SJSA1 (cell line): Measurements from ENCODE around the gene MSH2. TPM values are rescaled to one million over a fixed set of nuclear protein-coding genes. Genes with fewer than 3 reads are reported as not detected.

ENCODE experiments used
- DNase-seq, 2 experiments: peaks; one replicate each; pipeline ENCODE4 v3.0.0-alpha.2; 2015 to 2020; ENCODE audit warnings: low spot score in 2 of 2, low read depth in 1 of 2
- H3K27ac ChIP-seq: fragments of 250-450 bp; sonication (Bioruptor Pico); 2 replicates; pipeline ENCODE4 v1.5.1; 2020; ENCODE audit warnings: mild to moderate bottlenecking, moderate library complexity
- H3K27me3 ChIP-seq: fragments of 250-450 bp; sonication (Bioruptor Pico); replicated peaks from 2 replicates; pipeline ENCODE4 v1.5.1; 2020; ENCODE audit warnings: mild to moderate bottlenecking, moderate library complexity
- H3K36me3 ChIP-seq: fragments of 250-450 bp; sonication (Bioruptor Pico); 2 replicates; pipeline ENCODE4 v1.5.1; 2020; ENCODE audit warnings: mild to moderate bottlenecking
- H3K4me1 ChIP-seq: fragments of 250-450 bp; sonication (Bioruptor Pico); replicated peaks from 2 replicates; pipeline ENCODE4 v1.6.1; 2021; ENCODE audit warnings: mild to moderate bottlenecking
- H3K4me3 ChIP-seq: fragments of 250-450 bp; sonication (Bioruptor Pico); 2 replicates; pipeline ENCODE4 v1.5.1; 2020; ENCODE audit warnings: mild to moderate bottlenecking
- H3K9me3 ChIP-seq: fragments of 250-450 bp; sonication (Bioruptor Pico); replicated peaks from 2 replicates; pipeline ENCODE4 v1.5.1; 2020; ENCODE audit warnings: mild to moderate bottlenecking
- total RNA-seq: library from RNA; depleted of rRNA; stranded (reverse); fragments of >200 nt; shearing (Covaris generic); gene quantifications from 2 replicates; pipeline ENCODE4 v1.2.3, GENCODE V29; 2014

MSH2 gene
- total RNA-seq, 1 experiment from 2014 or later, result 50.4 TPM

DNA sequence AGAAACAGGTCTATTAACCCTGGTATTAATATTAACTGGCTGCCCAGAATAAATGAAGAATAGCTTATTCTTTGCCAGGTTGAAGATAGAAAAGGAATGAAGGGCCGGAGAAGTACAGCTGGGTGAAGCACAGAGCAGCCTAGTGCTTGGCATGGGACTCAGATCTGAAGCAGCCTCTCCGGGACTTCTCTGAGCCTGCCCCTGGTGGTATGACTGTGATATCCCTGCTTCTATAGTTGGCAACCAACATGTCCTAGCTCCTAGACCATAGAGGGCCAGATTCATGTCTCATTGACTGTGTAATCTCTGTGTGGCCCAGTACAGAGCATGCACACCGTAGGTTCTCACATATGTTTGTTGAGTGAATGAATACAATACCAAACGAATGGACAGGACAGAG, 107.8 kb downstream of the MSH2 start:
- no peaks in the 10 kb centered on the region for H3K27me3 ChIP-seq
- H3K9me3 ChIP-seq, result no peaks in the 10 kb centered on the region
- peaks cover 11% of the 10 kb centered on the region for H3K4me1 ChIP-seq
- no peak for DNase-seq
- H3K4me3 ChIP-seq, result no peak overlapping the region
- H3K36me3 ChIP-seq, result no peaks in the 10 kb centered on the region
- H3K27ac ChIP-seq, result no peak overlapping the region

DNA sequence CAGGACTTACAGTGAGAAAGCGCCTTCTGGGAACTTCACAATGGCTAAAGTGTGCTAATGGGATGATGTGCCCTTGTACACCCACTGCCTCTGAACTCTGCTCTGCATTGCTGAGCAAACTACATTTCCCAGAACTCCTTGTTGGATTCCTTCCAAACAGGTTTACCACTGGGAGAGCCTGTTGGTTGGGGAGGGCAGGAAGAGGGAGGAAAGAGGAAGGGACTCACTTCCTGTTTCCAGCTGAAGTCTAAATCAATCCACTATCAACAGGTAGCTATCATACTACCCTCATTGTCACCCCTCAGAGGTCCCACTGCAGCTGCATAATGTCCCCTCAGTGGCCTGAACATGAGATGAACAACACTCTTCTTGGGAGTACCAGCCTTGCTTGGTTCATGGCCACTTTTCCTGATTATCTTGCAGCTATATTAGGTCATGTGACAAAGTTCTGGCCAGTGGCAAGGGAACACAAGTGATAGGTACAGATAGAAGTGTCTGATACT, 109.7 kb downstream of the MSH2 start:
- Histone ChIP-seq H3K9me3 (no peaks in the 10 kb centered on the region), H3K4me3 (no peak overlapping the region), H3K27me3 (no peaks in the 10 kb centered on the region), H3K27ac (no peak overlapping the region), H3K36me3 (no peaks in the 10 kb centered on the region), H3K4me1 (peaks cover 11% of the 10 kb centered on the region)
- DNase-seq, result peak in 1 of 2 experiments; percentile 31

DNA sequence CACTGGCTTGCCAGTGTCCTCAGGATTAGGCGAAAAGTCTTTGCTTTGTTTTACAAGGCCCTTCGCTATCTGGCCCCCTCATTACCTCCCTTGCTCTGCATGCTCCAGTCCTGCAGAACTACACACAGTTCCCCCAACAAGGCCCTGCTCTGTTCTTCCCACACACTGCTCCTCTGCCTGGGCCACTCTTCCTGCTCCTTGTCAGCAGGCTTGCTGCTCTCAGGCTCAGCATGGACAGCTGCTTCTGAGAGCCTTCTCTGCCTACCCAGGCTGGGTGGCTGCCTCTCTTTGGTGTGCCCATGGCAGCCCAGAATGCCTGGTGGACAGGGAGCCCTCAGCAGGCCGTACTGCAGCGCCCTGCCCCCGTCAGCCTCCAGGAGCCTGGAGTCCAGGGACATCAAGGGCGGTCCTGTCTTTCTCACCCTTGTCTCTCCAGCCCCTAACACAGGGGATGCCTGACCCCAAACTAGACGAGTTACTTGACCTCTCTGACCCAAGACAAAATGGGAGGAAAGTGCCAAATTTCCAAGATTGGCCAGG, 111.1 kb downstream of the MSH2 start:
- H3K9me3 ChIP-seq, result no peaks in the 10 kb centered on the region
- H3K27ac ChIP-seq, result no peak overlapping the region
- H3K36me3 ChIP-seq, result no peaks in the 10 kb centered on the region
- peaks cover 11% of the 10 kb centered on the region for H3K4me1 ChIP-seq
- no peak overlapping the region for H3K4me3 ChIP-seq
- no peaks in the 10 kb centered on the region for H3K27me3 ChIP-seq
- DNase-seq, result no peak

DNA sequence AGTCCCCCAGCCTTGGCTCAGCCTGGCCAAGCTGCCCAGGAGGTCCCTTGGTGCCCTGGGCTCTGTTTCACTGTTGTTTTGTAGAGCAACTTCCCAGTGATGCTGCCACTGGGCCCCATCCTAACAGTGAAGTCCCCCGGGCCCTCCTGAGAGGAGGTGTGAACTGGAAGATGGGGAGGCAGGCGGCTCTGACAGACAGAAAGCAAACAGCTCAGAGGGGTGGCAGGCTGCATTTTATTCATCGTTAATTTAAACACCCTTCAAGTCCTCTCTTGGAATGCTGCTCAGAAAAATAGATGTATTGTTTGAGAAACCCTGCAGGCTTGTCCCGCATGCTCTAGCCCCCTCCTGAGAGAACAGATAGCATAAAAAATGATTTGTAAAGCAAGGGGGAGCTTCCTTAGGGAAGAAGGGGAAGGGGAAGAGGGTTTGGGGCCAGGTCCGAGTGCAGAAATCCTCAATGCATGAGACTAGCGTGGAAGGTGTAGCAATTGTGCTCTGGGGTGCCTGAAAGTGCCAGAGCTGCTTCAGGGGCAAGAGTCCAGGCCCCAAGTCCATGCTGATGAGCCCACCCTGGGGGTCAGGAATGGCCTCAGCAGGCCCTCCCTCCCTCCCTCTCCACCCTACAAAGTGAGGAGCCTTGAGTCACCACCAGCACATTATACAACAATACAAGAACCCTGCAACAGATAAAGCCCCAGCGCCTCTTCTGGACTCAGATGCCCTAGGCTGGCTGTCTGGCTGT, 113.6 kb downstream of the MSH2 start:
- Histone ChIP-seq H3K27me3 (peaks cover 9% of the 10 kb centered on the region), H3K9me3 (no peaks in the 10 kb centered on the region), H3K4me3 (no peak overlapping the region), H3K36me3 (no peaks in the 10 kb centered on the region), H3K27ac (no peak overlapping the region), H3K4me1 (peaks cover 20% of the 10 kb centered on the region)
- no peak for DNase-seq

DNA sequence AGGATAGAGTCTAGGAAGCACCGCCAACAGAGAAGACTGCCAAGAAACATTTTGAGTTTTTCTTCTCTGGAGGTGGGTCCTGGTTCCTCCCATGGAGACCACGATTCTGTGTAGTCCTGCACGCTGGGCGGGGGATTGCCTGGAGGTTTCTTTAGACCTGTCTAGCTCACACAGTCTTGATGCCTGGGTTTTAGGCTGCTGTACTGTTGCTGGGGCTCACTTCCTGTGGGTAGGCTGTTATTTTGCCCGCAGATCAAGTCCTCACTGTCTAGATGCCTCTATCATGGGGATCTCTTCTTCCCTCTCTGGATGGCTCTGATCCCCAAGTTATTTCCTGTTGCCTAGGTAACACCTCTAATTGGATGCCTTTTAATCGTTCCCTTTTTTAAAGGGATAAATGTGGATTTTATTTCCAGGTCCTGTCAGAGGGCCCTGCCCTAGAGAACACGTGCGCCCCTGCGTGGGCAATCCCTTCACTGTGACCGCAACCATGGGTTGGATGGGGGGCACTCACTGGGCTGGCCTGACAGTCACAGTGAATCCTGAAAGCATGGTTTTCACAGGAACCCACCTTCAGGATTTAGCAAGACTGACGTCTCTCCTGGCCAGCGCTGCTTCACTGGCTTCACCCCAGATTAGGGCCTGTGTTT, 115.7 kb downstream of the MSH2 start:
- Histone ChIP-seq H3K9me3 (no peaks in the 10 kb centered on the region), H3K27ac (no peak overlapping the region), H3K4me3 (no peak overlapping the region), H3K27me3 (peaks cover 13% of the 10 kb centered on the region), H3K36me3 (no peaks in the 10 kb centered on the region), H3K4me1 (peaks cover 10% of the 10 kb centered on the region)
- no peak for DNase-seq

DNA sequence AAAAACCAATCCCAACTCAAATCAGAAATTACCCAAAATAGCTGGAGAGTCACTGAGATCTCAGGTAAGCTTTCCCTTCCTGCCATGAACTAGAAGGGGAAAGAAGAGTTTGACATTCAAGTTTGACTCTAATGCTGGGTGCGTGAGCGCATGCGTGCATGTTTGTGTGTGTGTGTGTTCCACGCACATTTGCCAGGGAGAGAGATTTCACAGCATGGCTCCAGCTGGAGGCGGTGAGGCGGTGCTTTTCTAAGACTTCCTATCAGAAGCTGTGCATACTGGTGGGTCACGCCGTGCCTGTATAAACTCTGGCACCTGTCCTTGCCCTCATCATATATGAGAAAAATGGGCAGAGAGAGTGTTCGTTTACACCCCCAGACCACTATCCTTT, 116.2 kb downstream of the MSH2 start:
- Histone ChIP-seq H3K4me1 (peaks cover 10% of the 10 kb centered on the region), H3K9me3 (no peaks in the 10 kb centered on the region), H3K4me3 (no peak overlapping the region), H3K27ac (no peak overlapping the region), H3K36me3 (no peaks in the 10 kb centered on the region), H3K27me3 (peaks cover 13% of the 10 kb centered on the region)
- no peak for DNase-seq

DNA sequence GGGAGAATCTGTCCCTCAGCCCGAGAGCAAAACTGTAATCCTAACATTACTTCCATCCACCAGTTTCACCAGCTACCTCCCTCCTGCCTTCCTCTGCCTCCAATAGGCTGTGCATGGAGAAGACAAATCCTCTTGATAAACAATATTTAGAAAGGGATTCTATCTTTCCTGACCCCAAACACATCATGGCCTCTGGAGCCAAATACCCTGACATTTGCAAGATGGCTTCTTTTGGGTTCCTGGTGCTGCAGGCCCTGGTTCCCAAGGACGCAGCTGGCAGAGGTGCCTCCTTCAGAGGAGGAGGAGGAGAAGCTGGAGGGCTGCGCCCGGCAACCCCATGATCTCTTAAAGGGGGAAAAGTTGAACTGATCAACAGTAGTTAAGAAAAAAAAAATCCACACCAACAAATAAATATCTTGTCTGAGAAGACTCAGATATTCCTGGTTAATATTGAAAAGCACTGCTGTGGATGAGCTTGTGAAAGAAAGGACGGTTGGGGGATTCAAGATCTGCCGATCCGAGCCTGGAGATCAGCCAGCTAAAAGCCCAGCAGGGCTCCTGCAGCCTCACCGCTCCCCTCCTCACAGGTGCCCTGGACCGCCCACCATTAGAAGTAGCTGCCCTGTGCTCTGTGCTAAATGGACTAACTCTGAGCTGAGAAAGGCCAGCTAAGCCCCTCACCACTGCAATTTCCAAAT, 116.8 kb downstream of the MSH2 start:
- DNase-seq, result no peak
- Histone ChIP-seq H3K36me3 (no peaks in the 10 kb centered on the region), H3K4me3 (no peak overlapping the region), H3K27ac (no peak overlapping the region), H3K27me3 (peaks cover 13% of the 10 kb centered on the region), H3K9me3 (no peaks in the 10 kb centered on the region), H3K4me1 (peaks cover 10% of the 10 kb centered on the region)

DNA sequence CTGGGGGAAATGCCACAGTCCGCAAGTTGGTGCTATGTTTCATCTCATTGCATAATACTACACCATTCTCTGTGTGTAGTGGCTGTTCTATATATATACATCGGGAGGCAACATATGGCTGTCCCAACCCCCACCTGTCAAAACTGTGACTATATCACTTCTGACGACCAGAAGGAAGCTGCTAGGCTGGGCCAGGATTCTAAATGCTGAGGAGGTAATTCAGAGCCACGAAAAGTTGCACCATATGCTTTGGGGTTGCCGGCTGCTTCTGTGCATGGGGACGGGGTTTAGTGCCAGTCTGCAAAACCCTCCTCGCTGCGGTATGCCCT, 117.3 kb downstream of the MSH2 start:
- Histone ChIP-seq H3K4me3 (no peak overlapping the region), H3K27ac (no peak overlapping the region), H3K4me1 (peaks cover 10% of the 10 kb centered on the region), H3K36me3 (no peaks in the 10 kb centered on the region), H3K27me3 (peaks cover 13% of the 10 kb centered on the region), H3K9me3 (no peaks in the 10 kb centered on the region)
- no peak for DNase-seq

DNA sequence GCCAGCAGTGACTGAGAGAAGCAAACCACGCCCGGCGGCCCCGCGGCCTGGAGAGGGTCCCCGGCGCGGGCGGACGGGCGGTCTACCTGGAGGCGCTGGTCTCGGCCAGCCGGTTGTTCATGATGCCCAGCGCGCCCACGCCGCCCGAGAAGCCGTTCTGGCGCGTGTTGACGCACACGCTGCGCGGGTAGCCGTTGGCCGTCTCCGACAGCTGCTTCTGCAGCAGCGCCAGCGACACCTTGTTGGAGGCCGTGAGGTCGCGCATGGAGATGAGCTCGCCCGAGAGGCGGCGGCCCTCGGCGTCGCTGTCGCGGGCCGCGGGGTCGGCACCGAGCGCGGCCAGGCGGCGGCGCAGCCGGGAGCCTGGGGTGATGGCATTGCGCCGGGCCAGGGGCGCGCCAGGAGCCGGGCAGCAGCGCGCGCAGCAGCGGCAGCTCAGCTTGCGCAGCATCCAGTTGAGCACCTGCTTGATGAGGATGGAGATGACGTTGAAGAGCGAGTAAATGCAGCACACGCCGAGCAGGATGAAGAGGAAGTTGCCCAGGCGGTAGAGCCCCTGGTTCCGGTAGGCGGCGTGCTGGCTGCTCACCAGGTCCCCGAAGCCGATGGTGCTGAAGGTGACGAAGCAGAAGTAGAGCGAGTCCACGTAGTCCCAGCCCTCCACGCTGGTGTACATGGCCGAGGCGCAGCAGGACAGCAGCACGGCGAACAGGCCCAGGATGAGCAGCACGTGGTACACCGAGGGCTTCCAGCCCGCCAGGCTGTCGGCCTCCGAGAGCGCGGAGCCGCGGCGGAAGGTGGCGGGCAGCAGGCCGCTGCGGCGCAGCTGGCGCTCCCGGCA, 118.1 kb downstream of the MSH2 start:
- Histone ChIP-seq H3K9me3 (no peaks in the 10 kb centered on the region), H3K4me1 (peaks cover 10% of the 10 kb centered on the region), H3K27ac (no peak overlapping the region), H3K4me3 (peak overlapping the region; percentile 37), H3K27me3 (peaks cover 13% of the 10 kb centered on the region), H3K36me3 (no peaks in the 10 kb centered on the region)
- DNase-seq, result peak; percentile 36 to 49

DNA sequence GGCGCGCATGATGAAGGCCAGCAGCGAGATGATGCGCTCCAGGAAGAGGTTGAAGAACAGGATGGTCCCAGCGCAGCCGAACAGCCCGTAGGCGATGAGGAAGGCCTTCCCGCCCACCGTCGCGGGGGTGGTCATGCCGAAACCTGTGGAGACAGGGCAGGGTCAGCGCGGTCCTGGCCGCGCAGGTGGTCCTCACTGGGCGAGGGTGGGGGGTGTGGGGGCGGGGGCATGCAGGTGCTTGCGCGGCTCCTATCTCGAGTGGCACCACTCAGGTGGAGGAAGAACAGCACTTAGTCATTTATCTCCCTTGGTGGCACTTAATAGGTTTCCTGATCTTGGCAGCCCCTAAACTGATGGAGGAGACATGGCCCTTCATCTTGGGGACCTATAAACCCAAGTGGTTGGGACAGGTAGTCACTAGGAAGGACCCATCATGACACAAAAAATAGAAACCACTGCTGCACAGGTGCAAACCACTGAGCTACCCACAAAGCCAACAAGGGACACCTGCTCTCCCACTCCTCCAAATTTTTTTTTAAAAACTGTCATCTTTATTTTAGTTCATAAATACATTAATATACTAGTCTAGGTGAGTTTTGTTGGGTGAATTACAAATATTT, 118.8 kb downstream of the MSH2 start:
- Histone ChIP-seq H3K4me1 (peaks cover 10% of the 10 kb centered on the region), H3K36me3 (no peaks in the 10 kb centered on the region), H3K27me3 (peaks cover 13% of the 10 kb centered on the region), H3K9me3 (no peaks in the 10 kb centered on the region), H3K27ac (no peak overlapping the region), H3K4me3 (peak overlapping the region; percentile 37; the same call in 1 of the 2 replicates)
- no peak for DNase-seq

DNA sequence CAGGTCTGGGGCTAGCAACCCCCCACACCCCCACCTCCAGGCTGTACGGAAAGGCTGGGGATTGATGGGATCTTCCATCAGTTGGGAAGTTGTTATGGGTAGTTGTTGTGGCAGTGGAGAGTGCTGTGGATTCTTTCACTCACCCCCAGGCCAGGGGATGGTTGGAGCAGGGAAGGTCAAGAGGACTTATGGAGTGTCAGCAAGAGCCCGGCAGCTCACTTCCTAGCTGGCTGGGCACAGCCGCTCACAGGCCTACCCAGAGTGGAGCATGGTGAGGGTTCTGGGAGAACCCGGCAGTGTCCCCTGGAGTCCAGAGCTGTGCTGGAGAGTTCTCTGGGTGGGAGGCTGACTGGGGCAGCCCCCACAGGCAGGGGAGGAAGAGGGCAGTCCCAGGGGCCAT, 122.2 kb downstream of the MSH2 start:
- Histone ChIP-seq H3K4me3 (no peak overlapping the region), H3K27ac (no peak overlapping the region), H3K27me3 (peaks cover 13% of the 10 kb centered on the region), H3K9me3 (no peaks in the 10 kb centered on the region), H3K4me1 (peaks cover 10% of the 10 kb centered on the region), H3K36me3 (no peaks in the 10 kb centered on the region)
- no peak for DNase-seq

DNA sequence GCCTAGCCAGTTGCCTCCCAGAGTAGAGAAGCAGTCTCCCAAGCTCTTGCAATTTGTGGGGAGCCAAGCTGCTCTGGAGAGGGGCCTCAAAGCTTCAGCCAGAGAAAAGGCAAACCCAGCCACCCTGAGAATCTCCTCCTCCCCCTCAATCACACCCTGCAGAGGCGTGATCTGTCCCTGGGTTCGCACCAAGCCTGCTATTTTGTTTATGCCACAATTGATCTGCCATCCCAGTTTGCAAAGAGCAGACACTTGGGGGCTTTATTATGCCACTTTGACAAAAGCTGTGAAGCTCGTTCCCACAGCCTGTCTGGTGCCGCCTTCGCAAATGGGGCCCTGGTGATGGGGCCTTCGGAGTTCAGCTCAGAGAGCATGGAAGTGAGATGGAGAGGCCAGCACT, 125.5 kb downstream of the MSH2 start:
- no peak overlapping the region for H3K27ac ChIP-seq
- DNase-seq, result no peak
- no peaks in the 10 kb centered on the region for H3K9me3 ChIP-seq

DNA sequence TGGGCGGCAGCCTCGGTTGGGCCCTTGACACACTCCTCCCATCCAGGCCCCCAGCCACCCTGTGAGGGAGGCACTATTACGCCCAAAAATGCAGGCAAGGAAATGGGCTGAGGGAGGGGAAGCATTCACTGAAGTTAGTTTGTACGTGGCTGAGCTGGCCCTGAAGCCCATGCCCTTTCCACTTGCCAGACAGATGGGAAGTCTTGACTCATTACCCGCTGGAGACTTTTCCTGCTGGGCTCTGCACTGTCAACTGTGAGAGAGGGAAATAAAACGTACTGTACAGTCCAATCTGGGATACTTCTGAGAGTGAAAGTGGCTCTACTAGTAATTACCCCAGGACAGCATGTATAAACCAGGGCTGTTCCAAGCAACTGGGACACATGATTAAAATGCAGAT, 125.9 kb downstream of the MSH2 start:
- Histone ChIP-seq H3K4me3 (no peak overlapping the region), H3K36me3 (no peaks in the 10 kb centered on the region), H3K9me3 (no peaks in the 10 kb centered on the region), H3K27ac (no peak overlapping the region), H3K4me1 (peaks cover 8% of the 10 kb centered on the region), H3K27me3 (no peaks in the 10 kb centered on the region; the same call in 1 of the 2 replicates)
- no peak for DNase-seq

More for the DNA sequence above, 125.5 kb downstream of the MSH2 start:
- no peak overlapping the region for H3K4me3 ChIP-seq
- no peaks in the 10 kb centered on the region; the same call in 1 of the 2 replicates for H3K27me3 ChIP-seq
- peaks cover 3% of the 10 kb centered on the region for H3K4me1 ChIP-seq
- no peaks in the 10 kb centered on the region for H3K36me3 ChIP-seq
